HG03103 (cell line): ENCODE measurements around the gene NHLRC2.

Experiments
- ATAC-seq: cut with Tn5 transposase; IDR thresholded peaks from one replicate; pipeline ENCODE4 v1.9.1; 2021; ENCODE audit warnings: low read depth; ENCODE audit not compliant: unreplicated experiment

The NHLRC2 gene

DNA sequence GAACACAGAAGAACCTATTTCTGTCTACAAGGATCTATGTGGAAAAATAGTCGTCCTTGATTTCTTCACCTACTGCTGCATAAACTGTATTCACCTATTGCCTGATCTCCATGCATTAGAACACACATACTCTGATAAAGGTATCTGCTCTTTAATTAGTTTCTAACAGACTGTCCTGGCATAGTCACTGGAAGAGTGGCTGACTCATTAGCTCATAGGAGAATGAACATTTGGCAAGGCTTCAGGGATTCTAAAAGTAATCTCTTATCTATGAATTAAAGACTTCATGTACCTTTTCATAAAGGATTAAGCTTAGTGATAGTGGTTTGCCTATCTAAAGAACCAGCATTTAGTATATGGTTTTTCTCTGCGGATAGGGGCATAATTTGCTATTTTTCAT is 4.1 kb downstream of the NHLRC2 start:
- ATAC-seq = no peak

DNA sequence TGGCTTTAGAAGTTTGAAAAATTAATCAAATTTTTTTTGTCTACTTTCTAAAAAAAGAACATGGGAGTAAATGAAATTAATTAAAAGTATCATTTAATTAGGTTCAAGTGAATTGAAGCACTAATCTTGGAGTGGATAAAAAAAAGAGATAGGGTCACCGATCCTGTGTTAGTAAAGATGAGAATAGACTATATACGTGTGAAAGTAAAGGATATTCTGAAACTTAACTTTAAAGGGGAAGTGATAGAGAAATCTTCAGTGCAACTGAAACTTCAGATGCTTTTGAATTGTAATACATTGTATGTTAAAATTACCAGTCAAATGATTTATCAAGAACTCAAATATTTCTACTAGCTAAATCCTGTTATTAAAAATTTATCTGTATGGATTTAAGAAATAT is 4.8 kb downstream of the NHLRC2 start:
- ATAC-seq = no peak

- ATAC-seq = no peak
Observed at GRCh38 chr10:113865901-113866300, 11.4 kb downstream of the NHLRC2 start.

DNA sequence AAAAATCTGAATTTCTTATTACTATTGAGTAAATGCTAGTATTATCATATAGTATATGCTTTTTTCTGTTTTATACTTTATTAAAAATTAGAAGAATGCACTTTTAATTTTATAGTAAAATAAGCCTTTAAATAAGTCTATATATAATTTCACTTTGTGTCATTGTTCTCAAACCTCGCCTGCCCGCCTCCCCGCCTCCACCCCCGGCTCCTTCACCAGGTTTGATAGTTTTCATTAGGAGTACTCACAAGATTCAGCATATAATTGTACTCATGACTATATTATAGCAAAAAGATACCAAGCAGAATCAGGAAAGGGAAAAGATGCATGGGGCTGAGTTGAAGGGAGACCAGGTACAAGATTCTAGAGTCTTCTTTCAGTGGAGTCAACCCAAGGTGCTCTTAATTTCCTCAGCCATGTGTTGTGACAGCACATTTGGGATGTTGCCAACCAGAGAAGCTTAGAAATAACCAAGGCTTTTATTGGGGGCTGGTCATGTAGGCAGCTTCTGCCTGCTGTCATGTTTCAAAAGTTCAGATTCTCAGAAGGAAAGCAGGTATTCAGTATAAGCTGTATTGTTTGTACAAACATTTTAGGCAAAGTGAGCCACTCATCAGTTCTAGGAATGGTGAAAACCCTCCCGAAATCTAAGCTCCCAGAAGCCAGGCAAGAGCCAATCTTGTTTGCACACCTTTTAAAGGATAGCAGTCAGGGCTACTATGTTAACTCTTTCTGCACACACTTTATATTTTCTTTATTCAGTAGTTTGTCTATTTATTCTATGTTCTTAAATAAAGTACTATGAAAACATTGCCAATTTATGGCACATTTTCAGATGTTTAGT is 12.3 kb downstream of the NHLRC2 start:
- ATAC-seq = no peak

- no peak for ATAC-seq
Observed at GRCh38 chr10:113867904-113868303, 13.4 kb downstream of the NHLRC2 start.

GRCh38 chr10:113869789-113870188 is 15.3 kb downstream of the NHLRC2 start:
- ATAC-seq = no peak

DNA sequence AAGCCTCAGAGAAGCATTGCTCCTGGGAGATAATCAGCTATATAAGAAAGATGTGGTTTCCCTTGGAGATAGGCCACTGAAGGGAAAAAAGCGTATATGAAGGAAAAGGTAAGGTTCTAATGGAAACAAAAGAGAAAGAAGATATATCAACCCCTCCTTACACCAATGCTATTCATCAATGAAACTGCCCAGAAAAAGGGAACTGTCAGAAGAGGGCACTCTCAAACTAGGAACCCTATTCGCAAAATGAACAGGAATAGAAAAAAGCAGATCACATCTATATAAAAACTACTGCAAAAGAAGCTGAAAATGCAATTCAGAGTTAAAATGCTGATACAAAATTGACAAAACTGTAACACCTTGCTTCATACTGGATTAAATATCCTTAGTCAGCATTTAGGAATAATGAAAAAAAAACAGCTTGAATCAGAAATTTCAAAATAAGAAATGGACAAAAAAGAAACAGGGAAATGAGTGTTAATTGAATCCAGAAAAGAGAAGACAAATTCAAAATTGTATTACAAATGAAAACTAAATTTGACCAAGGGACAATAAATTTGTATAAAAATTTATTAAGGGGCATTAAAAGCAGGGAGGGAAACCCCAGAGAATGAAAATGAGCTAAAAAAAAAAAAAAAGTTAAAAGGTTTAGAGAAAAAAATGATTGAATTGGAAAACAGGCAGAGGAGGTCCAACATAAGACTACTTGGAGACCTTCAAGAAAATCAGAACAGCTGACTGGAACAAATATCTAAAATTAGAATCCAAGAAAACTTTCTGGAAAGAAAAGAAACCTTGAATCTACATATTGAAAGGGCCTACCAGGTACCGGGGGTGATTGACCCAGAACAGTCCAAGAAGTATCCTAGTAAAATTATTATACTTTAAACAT is 17.9 kb downstream of the NHLRC2 start:
- no peak for ATAC-seq

GRCh38 chr10:113875212-113875611 is 20.8 kb downstream of the NHLRC2 start:
- no peak for ATAC-seq

DNA sequence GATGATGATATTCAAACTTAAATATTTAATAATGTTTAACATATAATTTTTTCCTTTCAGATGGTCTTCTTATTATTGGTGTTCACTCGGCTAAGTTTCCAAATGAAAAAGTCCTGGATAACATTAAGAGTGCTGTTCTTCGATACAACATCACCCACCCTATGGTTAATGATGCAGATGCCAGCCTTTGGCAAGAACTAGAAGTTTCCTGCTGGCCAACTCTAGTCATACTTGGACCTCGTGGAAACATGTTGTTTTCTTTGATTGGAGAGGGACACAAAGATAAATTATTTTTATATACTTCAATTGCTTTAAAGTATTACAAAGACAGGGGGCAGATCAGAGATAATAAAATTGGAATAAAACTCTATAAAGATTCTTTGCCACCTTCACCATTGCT is 22.0 kb downstream of the NHLRC2 start:
- no peak for ATAC-seq

GRCh38 chr10:113879691-113880090 is 25.2 kb downstream of the NHLRC2 start:
- peak; percentile 70 for ATAC-seq

DNA sequence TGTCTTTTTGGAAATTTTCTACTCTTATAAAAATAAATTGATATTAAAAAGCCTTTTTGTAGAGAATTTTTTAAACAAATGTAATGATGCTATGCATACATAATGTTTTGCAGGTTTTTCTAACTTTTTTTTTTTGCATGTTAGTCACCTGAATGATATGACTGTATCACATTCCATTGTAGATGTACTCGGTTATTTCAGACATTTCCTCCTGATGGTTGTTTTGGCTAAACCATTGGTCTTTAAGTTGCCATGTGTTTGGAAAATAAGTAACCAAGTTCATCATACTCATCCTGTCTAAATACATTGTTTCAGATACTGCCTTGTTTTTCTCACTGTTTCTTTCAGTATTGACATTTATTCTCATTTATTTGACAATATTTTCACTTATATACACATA is 25.8 kb downstream of the NHLRC2 start:
- ATAC-seq = no peak

GRCh38 chr10:113882240-113882639 is 27.8 kb downstream of the NHLRC2 start:
- no peak for ATAC-seq

- ATAC-seq = no peak
Observed at GRCh38 chr10:113889911-113890310, 35.5 kb downstream of the NHLRC2 start.

DNA sequence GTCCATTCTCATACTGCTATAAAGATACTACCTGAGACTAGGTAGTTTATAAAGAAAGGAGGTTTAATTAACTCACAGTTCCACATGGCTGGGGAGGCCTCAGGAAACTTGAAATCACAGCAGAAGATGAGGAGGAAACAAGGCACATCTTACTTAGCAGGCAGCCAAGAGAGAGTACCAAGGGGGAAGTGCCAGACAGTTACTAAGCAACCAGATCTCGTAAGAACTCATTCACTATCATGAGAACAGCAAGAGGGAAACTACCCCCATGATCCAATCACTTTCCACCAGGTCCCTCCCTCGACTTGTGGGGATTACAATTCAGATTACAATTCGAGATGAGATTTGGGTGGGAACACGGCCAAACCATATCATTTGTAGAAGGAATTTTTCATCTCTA is 36.3 kb downstream of the NHLRC2 start:
- ATAC-seq = no peak

GRCh38 chr10:113891476-113891875 is 37.0 kb downstream of the NHLRC2 start:
- no peak for ATAC-seq

DNA sequence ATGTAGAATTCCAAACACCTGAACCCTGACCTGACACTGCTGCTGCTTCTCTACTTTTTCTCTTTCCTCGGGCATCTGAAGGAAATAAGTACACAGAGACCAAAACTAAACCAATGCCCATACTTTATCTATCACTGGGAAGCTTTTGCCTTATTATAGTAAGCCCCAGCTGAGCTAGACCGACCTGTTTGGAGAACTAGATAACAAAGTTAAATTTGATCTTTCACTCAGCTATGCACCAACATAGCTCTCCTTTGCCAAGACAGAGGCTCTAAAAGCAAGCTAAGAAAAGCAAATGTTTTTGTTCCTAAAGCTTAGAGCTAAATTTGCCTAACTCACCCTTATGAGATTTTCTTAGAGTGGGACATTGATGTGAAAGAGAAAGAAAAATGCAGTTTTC is 39.1 kb downstream of the NHLRC2 start:
- ATAC-seq = no peak

- no peak for ATAC-seq
Observed at GRCh38 chr10:113894581-113894980, 40.1 kb downstream of the NHLRC2 start.

GRCh38 chr10:113895018-113895417 is 40.6 kb downstream of the NHLRC2 start:
- ATAC-seq = no peak

DNA sequence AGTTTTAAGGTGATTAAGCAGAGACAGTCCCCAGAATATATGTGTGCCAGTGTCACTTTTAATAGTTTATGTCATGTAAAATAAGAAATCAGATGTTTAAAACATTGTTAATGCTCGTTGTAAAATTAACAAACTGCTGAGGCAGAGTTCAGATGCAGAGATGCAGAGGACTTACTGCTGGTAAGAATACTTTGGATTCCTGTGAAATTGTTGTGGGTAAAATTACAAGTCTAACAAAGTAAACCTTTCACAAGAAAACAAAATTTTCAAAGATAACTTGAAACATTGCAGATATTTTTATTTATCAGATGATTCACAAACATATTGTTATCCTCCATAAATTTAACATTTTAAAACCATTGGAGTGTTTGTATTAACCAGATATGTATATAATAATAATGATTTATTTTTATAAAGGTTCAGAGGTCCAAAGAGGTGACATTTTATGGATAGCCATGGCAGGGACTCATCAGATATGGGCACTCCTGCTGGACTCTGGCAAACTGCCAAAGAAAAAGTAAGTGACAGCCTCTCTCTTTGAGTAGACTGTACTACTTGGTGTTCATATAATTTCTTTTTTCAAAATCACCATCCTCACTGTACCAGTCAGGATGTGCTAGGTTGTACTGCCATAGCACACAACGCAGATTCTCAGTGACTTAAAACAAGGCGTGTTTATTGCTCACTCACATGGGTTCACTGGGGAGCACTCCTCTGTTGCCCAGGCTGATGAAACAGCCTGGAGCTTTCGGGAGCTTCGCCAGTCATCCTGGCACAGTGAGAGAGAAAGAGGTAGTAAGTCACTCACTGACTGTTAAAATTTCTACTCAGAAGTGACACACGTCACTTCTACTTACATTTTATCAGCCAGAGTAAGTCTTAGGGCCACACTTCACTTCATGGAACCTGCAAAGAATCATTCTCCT is 43.5 kb downstream of the NHLRC2 start:
- ATAC-seq = no peak

DNA sequence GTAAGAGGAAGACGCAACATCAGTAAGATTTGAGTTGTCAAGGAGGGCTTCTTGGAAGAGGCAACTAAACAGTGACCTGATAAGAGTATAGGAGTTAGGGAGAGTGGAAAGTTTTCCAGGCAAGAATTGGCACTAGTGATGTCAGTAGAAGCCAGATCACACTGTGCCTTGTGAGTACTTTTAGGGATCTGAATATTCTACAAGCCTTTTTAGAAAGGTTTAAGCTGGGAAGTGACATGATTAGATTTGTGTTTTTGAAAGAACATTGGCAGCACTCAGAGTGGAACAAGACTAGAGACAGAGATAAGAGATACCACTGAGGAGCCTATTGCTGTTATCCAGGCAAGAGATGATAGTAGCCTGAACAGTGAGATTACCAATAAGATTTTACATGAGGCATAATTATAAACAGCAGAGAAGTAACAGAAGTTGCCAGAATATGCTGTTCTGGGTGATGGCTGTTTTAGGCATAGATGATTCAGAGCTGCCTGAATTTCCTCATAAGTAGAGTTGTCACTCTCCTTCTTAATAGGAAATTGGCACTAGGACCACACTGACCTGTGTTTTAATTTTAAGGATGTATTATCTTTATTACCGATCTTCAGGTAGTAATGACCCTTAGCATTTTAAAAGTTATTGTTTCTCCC is 45.6 kb downstream of the NHLRC2 start:
- ATAC-seq = no peak
